SU-DHL-6 (cell line): ENCODE measurements around the gene MYT1.

Experiments used
- EZH2phosphoT487 ChIP-seq: fragments of 200-600 bp; sonication (generic), shearing (Covaris generic); conservative IDR thresholded peaks from 2 replicates; pipeline ENCODE4 v1.6.1; 2018; ENCODE audit warnings: mild to moderate bottlenecking, antibody characterized with exemption, low read length, moderate library complexity, mixed read lengths
- TF ChIP-seq, protein P1 (sequence below): fragments of 200-600 bp; sonication (generic); IDR thresholded peaks from one replicate; pipeline ENCODE4 v1.5.1; 2017; ENCODE audit warnings: antibody characterized with exemption, mild to moderate bottlenecking, low read length, moderate library complexity; ENCODE audit not compliant: insufficient read depth, poor library complexity, severe bottlenecking

- TF ChIP-seq, protein P1, sequence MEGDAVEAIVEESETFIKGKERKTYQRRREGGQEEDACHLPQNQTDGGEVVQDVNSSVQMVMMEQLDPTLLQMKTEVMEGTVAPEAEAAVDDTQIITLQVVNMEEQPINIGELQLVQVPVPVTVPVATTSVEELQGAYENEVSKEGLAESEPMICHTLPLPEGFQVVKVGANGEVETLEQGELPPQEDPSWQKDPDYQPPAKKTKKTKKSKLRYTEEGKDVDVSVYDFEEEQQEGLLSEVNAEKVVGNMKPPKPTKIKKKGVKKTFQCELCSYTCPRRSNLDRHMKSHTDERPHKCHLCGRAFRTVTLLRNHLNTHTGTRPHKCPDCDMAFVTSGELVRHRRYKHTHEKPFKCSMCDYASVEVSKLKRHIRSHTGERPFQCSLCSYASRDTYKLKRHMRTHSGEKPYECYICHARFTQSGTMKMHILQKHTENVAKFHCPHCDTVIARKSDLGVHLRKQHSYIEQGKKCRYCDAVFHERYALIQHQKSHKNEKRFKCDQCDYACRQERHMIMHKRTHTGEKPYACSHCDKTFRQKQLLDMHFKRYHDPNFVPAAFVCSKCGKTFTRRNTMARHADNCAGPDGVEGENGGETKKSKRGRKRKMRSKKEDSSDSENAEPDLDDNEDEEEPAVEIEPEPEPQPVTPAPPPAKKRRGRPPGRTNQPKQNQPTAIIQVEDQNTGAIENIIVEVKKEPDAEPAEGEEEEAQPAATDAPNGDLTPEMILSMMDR, result no peak
- TF ChIP-seq EZH2phosphoT487, result no peak
Measured at GRCh38 chr20:64230461-64231145, 66.4 kb downstream of the MYT1 start.
